Measurements from ENCODE around the gene ARGFX.

- TF ChIP-seq EZH2 (IDR thresholded peaks at IDR 0.05), result no peak
- no peak for TF ChIP-seq POLR2AphosphoS5 (IDR thresholded peaks at IDR 0.05; ENCODE audit: borderline replicate concordance, low read depth, low read length)
Measured at GRCh38 chr3:121566773-121567172, 976 bp upstream of the ARGFX start.
